GM21526 (cell line): Measurements from ENCODE around the gene TP53TG5.

Experiments
- ATAC-seq: cut with Tn5 transposase; IDR thresholded peaks from one replicate; pipeline ENCODE4 v1.9.1; 2021; ENCODE audit warnings: moderate library complexity; ENCODE audit not compliant: unreplicated experiment, low FRiP score

TP53TG5 gene

GRCh38 chr20:45378191-45378590 is at the start of gene TP53TG5:
TP53TG5 (minus strand) TSS chr20:45378325; CDS start chr20:45378236, 89 bp downstream.
- no peak for ATAC-seq

- ATAC-seq, result no peak
Measured at GRCh38 chr20:45427236-45428149, 49.4 kb upstream of the TP53TG5 start.

DNA sequence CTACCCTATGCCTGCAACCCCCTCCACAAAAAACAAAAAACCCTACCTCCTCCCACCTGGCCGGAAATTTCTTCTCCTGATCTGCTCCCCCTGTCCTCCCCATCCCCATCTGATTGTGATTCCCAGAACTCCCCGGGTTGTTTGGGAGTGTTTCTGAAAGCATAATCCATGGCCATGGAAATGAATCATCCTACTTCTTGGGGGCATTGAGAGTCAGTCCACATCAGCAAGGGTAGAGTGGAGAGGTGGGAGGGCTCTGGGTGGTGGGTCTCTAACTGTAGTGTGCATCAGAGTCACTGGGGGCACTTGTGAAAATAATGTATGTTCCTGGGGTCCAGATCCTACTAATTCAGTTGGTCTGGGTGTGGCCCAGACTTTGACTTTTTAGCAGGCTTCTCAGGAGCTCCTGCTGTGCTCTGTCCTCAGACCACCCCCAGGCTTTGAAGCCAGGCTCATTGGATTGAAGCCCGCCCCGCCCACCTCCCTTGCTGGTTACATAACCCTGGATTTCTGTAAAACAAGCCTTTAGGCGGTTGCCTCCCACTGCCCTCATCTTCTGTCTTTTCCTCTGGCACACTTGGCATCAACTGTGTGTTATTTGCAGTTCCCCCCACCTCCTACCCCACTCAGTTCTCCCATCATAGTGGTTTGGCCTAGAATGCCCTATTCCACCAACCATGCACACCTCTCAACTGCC is 48.3 kb upstream of the TP53TG5 start:
- no peak for ATAC-seq

DNA sequence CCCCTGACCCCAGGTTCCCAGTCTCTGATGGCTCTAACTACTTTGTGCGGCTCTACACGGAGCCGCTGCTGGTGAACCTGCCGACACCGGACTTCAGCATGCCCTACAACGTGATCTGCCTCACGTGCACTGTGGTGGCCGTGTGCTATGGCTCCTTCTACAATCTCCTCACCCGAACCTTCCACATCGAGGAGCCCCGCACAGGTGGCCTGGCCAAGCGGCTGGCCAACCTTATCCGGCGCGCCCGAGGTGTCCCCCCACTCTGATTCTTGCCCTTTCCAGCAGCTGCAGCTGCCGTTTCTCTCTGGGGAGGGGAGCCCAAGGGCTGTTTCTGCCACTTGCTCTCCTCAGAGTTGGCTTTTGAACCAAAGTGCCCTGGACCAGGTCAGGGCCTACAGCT is 47.4 kb upstream of the TP53TG5 start:
- ATAC-seq, result no peak

- ATAC-seq, result no peak
Measured at GRCh38 chr20:45423700-45424099, 45.6 kb upstream of the TP53TG5 start.

- no peak for ATAC-seq
Measured at GRCh38 chr20:45420125-45420524, 42.0 kb upstream of the TP53TG5 start.

- peak; percentile 49 for ATAC-seq
Measured at GRCh38 chr20:45419188-45420091, 41.3 kb upstream of the TP53TG5 start.

DNA sequence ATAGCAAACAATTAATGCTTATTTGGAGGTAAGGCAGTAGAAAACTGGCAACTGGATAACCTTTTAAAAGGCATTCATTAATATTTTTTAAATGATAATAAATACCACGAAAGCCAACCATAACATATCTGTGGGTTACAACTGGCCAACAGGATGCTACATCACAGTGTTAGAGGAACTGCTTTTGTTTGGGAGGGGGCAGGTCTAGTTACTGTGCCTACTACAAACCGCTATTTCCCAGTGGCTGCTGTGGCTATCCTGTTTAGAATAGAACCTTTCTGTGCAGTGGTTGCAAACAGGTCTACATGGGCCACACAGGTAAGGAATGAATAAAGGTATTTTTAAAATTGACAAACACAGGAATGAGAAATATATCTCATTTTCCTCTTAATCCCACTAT is 38.8 kb upstream of the TP53TG5 start:
- ATAC-seq, result no peak

DNA sequence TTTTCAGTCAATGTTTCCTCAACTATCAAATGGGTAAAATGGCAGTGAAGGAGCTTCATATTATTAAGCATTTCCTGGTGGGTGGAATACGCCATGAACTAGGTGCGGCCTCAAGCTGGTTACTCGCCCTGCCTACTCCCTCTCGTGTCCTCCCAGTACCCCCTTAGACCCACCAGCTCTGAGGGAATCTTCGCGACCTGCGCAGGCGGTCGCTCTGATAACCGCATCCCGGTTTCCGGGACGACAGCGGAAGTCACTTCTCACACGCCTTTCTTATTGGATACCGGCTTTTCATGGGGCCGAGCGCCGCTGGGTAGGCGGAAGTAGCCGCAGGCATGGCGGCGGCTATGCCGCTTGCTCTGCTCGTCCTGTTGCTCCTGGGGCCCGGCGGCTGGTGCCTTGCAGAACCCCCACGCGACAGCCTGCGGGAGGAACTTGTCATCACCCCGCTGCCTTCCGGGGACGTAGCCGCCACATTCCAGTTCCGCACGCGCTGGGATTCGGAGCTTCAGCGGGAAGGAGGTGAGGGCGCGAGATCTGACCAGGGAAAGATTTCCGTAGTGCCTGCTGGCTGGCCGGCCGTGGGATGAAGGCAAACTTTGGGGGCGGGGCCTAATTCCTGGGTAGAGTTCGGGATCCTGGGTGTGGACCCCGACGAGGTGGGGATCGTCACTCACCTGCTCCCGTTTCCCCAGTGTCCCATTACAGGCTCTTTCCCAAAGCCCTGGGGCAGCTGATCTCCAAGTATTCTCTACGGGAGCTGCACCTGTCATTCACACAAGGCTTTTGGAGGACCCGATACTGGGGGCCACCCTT is 37.9 kb upstream of the TP53TG5 start, which contains the start of gene PIGT:
TSS of gene PIGT (plus strand) at position 320 of the 816 bp plus-strand sequence. CDS start at position 336, 16 bp downstream.
- ATAC-seq, result peak; percentile 68

- ATAC-seq, result no peak
Measured at GRCh38 chr20:45413479-45413878, 35.4 kb upstream of the TP53TG5 start.

GRCh38 chr20:45412653-45413052 is 34.5 kb upstream of the TP53TG5 start:
- no peak for ATAC-seq

GRCh38 chr20:45410887-45411286 is 32.8 kb upstream of the TP53TG5 start:
- ATAC-seq, result no peak

DNA sequence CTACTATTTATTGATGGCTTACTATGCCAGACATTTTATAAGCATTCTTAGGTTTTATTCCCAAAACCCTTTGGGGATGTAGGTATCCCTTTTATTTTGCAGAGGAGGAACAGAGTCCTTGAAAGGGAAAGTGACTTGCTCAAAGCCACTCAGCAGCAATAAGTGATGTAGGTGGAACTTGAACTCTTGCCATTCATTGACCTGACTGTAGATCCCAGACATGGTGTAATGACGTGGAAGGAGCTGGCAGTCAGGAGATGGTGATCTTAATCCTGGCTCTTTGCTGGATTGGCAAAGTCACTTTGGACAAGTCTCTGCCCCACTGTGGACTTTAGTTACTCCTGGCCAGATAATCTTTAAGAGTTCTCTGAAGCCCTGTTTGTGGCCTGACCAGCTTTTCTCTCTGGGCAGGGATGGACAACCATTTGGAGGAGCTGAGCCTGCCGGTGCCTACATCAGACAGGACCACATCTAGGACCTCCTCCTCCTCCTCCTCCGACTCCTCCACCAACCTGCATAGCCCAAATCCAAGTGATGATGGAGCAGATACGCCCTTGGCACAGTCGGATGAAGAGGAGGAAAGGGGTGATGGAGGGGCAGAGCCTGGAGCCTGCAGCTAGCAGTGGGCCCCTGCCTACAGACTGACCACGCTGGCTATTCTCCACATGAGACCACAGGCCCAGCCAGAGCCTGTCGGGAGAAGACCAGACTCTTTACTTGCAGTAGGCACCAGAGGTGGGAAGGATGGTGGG is 31.6 kb upstream of the TP53TG5 start:
- ATAC-seq, result no peak

GRCh38 chr20:45408646-45409213 is 30.6 kb upstream of the TP53TG5 start:
- no peak for ATAC-seq

GRCh38 chr20:45407783-45408645 is 29.9 kb upstream of the TP53TG5 start, which contains the start of gene DBNDD2:
DBNDD2 (plus strand) TSS chr20:45408289; CDS start chr20:45408468, 179 bp downstream.
- ATAC-seq, result no peak

- ATAC-seq, result no peak
Measured at GRCh38 chr20:45407067-45407745, 29.1 kb upstream of the TP53TG5 start.
